ENCODE results near the gene TBATA. TPM values are rescaled to one million over a fixed set of nuclear protein-coding genes. Genes with fewer than 3 reads are reported as not detected.

TBATA gene
- total and polyA plus RNA-seq, 9 donors, result 0.08 to 0.21 (median 0.09) TPM; not detected in 6

GRCh38 chr10:70809011-70809611 lies 23.9 kb upstream of the TBATA start:
- Histone ChIP-seq H3K27me3 (ENCODE audit: control insufficient read depth, insufficient read depth, low read length) (peaks cover 2% of the 10 kb centered on the region), H3K9me3 (replicated peaks; ENCODE audit: control insufficient read depth, low read depth, low read length) (no peaks in the 10 kb centered on the region), H3K36me3 (ENCODE audit: control insufficient read depth, insufficient read depth, low read length) (no peaks in the 10 kb centered on the region), H3K4me3 (ENCODE audit: low read length) (no peak overlapping the region), H3K27ac (ENCODE audit: low read length) (no peak overlapping the region), H3K4me1 (ENCODE audit: control insufficient read depth, insufficient read depth, low read length) (no peaks in the 10 kb centered on the region)
- no peak for DNase-seq
- WGBS (ENCODE audit: insufficient coverage), result 80% methylated on average over 4 of the region's 6 CpGs

GRCh38 chr10:70807556-70807955 lies 22.4 kb upstream of the TBATA start:
- Histone ChIP-seq H3K27ac (ENCODE audit: low read length) (no peak overlapping the region), H3K36me3 (ENCODE audit: control insufficient read depth, insufficient read depth, low read length) (no peaks in the 10 kb centered on the region), H3K4me3 (ENCODE audit: low read length) (no peak overlapping the region), H3K4me1 (ENCODE audit: control insufficient read depth, insufficient read depth, low read length) (no peaks in the 10 kb centered on the region), H3K9me3 (replicated peaks; ENCODE audit: control insufficient read depth, low read depth, low read length) (no peaks in the 10 kb centered on the region), H3K27me3 (ENCODE audit: control insufficient read depth, insufficient read depth, low read length) (peaks cover under 1% of the 10 kb centered on the region)
- no peak for DNase-seq
- WGBS (ENCODE audit: insufficient coverage), result no CpG with 5 or more reads among the region's 3 CpGs

DNA sequence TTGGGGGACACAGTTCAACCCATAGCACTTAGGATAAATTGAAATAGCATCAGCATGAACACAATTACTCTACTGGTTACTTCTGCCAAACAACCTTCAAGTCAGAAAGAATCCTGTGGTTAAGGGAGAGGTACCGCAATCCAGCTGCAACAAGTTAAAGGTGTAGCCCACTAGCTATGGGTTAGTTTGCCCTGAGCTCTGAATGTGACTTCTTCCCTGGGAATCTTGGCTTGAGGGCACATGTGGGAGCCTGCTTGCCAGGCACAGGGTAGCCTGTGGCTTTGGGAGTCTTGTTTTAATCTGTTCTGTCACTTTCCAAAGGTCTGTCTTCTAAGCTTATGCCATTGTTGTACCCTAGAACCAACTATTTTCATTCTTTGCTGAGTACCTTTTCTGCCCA lies 21.7 kb upstream of the TBATA start:
- 100% methylated on average over 1 of the region's 1 CpG for WGBS (ENCODE audit: insufficient coverage)
- DNase-seq, result no peak

DNA sequence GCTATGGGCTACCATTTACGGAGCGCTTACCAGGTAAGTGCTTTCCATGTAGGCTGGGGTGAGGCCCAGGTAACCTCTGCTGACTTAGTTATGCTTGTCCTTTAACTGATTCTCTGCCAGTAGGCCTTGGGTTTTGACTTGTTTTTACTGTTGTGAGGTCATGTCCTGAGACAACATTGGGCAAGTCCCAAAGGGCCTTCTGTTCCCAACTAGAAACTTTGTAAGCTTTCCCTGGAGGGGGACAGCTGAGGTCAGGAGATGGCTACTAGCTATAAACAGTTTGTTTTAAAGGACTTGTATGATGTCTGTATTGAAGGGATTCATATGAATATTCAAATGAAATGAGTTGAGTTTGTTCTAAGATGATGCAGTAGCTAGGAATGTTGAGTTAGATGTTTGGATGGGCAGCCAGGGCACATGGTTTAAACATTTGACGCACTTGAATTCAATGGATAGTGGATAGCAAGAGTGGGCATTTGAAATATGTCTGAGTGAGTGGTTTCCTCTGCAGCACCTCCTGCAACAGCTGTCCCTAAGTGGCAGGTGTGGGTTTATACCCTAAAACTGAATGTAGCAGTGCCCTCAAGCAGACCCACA lies 20.5 kb upstream of the TBATA start:
- WGBS (ENCODE audit: insufficient coverage), result 93% methylated on average over 3 of the region's 3 CpGs
- Histone ChIP-seq H3K4me3 (ENCODE audit: low read length) (no peak overlapping the region), H3K36me3 (ENCODE audit: control insufficient read depth, insufficient read depth, low read length) (no peaks in the 10 kb centered on the region), H3K4me1 (ENCODE audit: control insufficient read depth, insufficient read depth, low read length) (no peaks in the 10 kb centered on the region), H3K27me3 (ENCODE audit: control insufficient read depth, insufficient read depth, low read length) (no peaks in the 10 kb centered on the region), H3K27ac (ENCODE audit: low read length) (no peak overlapping the region), H3K9me3 (replicated peaks; ENCODE audit: control insufficient read depth, low read depth, low read length) (no peaks in the 10 kb centered on the region)
- no peak for DNase-seq

More for the DNA sequence above, 21.7 kb upstream of the TBATA start:
- no peaks in the 10 kb centered on the region for H3K27me3 ChIP-seq (ENCODE audit: control insufficient read depth, insufficient read depth, low read length)
- H3K27ac ChIP-seq (ENCODE audit: low read length), result no peak overlapping the region
- H3K9me3 ChIP-seq (replicated peaks; ENCODE audit: control insufficient read depth, low read depth, low read length), result no peaks in the 10 kb centered on the region
- no peak overlapping the region for H3K4me3 ChIP-seq (ENCODE audit: low read length)
- H3K4me1 ChIP-seq (ENCODE audit: control insufficient read depth, insufficient read depth, low read length), result no peaks in the 10 kb centered on the region
- H3K36me3 ChIP-seq (ENCODE audit: control insufficient read depth, insufficient read depth, low read length), result no peaks in the 10 kb centered on the region

- H3K4me1 ChIP-seq (ENCODE audit: control insufficient read depth, insufficient read depth, low read length), result no peaks in the 10 kb centered on the region
- no peak for DNase-seq
- WGBS (ENCODE audit: insufficient coverage), result no CpG with 5 or more reads among the region's 2 CpGs
These were observed 19.2 kb upstream of the TBATA start for GRCh38 chr10:70804421-70804808.

DNA sequence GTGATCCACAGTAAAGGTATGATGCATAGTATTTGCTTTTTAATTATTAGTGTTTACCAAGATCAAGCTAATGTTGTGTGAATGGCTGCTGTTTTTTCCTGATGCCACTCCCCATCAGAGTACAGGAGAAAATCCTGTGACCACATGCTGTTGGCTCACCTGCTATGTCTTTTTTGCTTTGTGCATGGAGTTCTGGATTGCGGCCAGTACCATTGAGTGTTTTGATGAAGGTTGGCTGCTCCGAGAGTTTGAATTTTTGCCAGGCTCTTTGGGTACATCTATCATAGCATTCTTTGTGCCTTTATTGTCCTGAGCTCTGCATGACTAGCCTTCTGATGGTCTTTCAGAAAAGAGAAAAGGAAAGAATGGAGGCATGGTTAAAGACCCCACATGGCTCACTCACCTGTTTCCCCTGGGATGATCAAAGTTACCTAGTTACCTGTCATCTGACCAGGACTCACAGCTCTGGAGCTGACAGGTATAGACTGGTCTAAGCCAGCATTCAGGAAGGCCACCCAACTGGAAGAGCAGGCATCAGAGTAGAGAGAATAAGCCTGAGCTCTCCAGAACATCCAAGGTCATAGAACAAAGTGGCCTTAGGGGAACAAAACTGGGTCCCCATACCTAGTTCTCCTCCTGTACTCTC lies 18.7 kb upstream of the TBATA start:
- H3K27me3 ChIP-seq (ENCODE audit: control insufficient read depth, insufficient read depth, low read length), result no peaks in the 10 kb centered on the region
- H3K36me3 ChIP-seq (ENCODE audit: control insufficient read depth, insufficient read depth, low read length), result no peaks in the 10 kb centered on the region
- no peak for DNase-seq
- 83% methylated on average over 2 of the region's 2 CpGs for WGBS (ENCODE audit: insufficient coverage)
- H3K4me1 ChIP-seq (ENCODE audit: control insufficient read depth, insufficient read depth, low read length), result no peaks in the 10 kb centered on the region
- H3K27ac ChIP-seq (ENCODE audit: low read length), result no peak overlapping the region
- H3K4me3 ChIP-seq (ENCODE audit: low read length), result no peak overlapping the region
- no peaks in the 10 kb centered on the region for H3K9me3 ChIP-seq (replicated peaks; ENCODE audit: control insufficient read depth, low read depth, low read length)

More at GRCh38 chr10:70804421-70804808, 19.2 kb upstream of the TBATA start:
- Histone ChIP-seq H3K27me3 (ENCODE audit: control insufficient read depth, insufficient read depth, low read length) (no peaks in the 10 kb centered on the region), H3K27ac (ENCODE audit: low read length) (no peak overlapping the region), H3K36me3 (ENCODE audit: control insufficient read depth, insufficient read depth, low read length) (no peaks in the 10 kb centered on the region), H3K4me3 (ENCODE audit: low read length) (no peak overlapping the region), H3K9me3 (replicated peaks; ENCODE audit: control insufficient read depth, low read depth, low read length) (no peaks in the 10 kb centered on the region)

DNA sequence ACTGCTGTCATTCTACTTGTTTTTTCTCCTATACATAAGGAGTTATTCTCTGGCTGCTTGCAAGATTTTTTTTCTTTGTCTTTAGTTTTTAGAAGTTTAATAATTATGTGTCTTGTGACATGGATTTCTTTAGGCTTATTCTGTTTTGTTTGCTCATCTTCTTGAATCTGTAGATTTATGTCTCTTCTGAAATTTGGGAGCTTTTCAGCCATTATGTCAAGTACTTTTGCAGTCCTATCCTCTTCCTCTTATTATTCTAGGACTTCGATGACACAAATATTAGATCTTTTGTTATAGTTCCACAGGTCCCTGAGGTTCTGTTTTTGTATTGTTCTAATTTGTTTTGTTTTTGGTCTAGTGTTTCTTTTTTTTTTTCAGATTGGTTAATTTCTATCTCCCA lies 16.7 kb upstream of the TBATA start:
- Histone ChIP-seq H3K9me3 (replicated peaks; ENCODE audit: control insufficient read depth, low read depth, low read length) (no peaks in the 10 kb centered on the region), H3K4me1 (ENCODE audit: control insufficient read depth, insufficient read depth, low read length) (no peaks in the 10 kb centered on the region), H3K27me3 (ENCODE audit: control insufficient read depth, insufficient read depth, low read length) (peaks cover 6% of the 10 kb centered on the region), H3K4me3 (ENCODE audit: low read length) (no peak overlapping the region), H3K27ac (ENCODE audit: low read length) (no peak overlapping the region), H3K36me3 (ENCODE audit: control insufficient read depth, insufficient read depth, low read length) (no peaks in the 10 kb centered on the region)
- no peak for DNase-seq
- WGBS (ENCODE audit: insufficient coverage), result no CpG with 5 or more reads among the region's 1 CpG

GRCh38 chr10:70799124-70799523 lies 13.9 kb upstream of the TBATA start:
- no peak for DNase-seq
- Histone ChIP-seq H3K27me3 (ENCODE audit: control insufficient read depth, insufficient read depth, low read length) (peaks cover 6% of the 10 kb centered on the region), H3K36me3 (ENCODE audit: control insufficient read depth, insufficient read depth, low read length) (no peaks in the 10 kb centered on the region), H3K4me3 (ENCODE audit: low read length) (no peak overlapping the region), H3K9me3 (replicated peaks; ENCODE audit: control insufficient read depth, low read depth, low read length) (no peaks in the 10 kb centered on the region), H3K4me1 (ENCODE audit: control insufficient read depth, insufficient read depth, low read length) (no peaks in the 10 kb centered on the region), H3K27ac (ENCODE audit: low read length) (no peak overlapping the region)
- WGBS (ENCODE audit: insufficient coverage), result 73% methylated on average over 2 of the region's 5 CpGs

GRCh38 chr10:70797840-70798239 lies 12.7 kb upstream of the TBATA start:
- WGBS (ENCODE audit: insufficient coverage), result no CpG with 5 or more reads among the region's 7 CpGs
- no peak for DNase-seq
- Histone ChIP-seq H3K4me3 (ENCODE audit: low read length) (no peak overlapping the region), H3K27me3 (ENCODE audit: control insufficient read depth, insufficient read depth, low read length) (peaks cover 6% of the 10 kb centered on the region), H3K4me1 (ENCODE audit: control insufficient read depth, insufficient read depth, low read length) (no peaks in the 10 kb centered on the region), H3K36me3 (ENCODE audit: control insufficient read depth, insufficient read depth, low read length) (no peaks in the 10 kb centered on the region), H3K9me3 (replicated peaks; ENCODE audit: control insufficient read depth, low read depth, low read length) (no peaks in the 10 kb centered on the region), H3K27ac (ENCODE audit: low read length) (no peak overlapping the region)

- Histone ChIP-seq H3K36me3 (ENCODE audit: control insufficient read depth, insufficient read depth, low read length) (no peaks in the 10 kb centered on the region), H3K4me1 (ENCODE audit: control insufficient read depth, insufficient read depth, low read length) (no peaks in the 10 kb centered on the region), H3K9me3 (replicated peaks; ENCODE audit: control insufficient read depth, low read depth, low read length) (no peaks in the 10 kb centered on the region), H3K27me3 (ENCODE audit: control insufficient read depth, insufficient read depth, low read length) (peaks cover 6% of the 10 kb centered on the region), H3K27ac (ENCODE audit: low read length) (no peak overlapping the region), H3K4me3 (ENCODE audit: low read length) (no peak overlapping the region)
- no peak for DNase-seq
- 80% methylated on average over 1 of the region's 1 CpG for WGBS (ENCODE audit: insufficient coverage)
These were observed 10.4 kb upstream of the TBATA start for GRCh38 chr10:70795613-70796012.
